Progenitor cell of endocrine pancreas (in vitro differentiated cells): ENCODE results near the gene NPHP3. TPM values are rescaled to one million over a fixed set of nuclear protein-coding genes. Genes with fewer than 3 reads are reported as not detected.
A peak's percentile ranks its signal among the peaks of the same experiment; 100 is the strongest.

ENCODE experiments used
- DNase-seq: peaks from one replicate; pipeline ENCODE4 v3.0.0; 2021; ENCODE audit warnings: low spot score; ENCODE audit not compliant: unreplicated experiment
- H3K27ac Mint-ChIP-seq: 2 replicates; pipeline ENCODE4 v1.8.0; 2021; ENCODE audit warnings: mild to moderate bottlenecking, moderate library complexity, mixed read lengths
- H3K27me3 Mint-ChIP-seq: 2 replicates; pipeline ENCODE4 v1.8.0; 2021; ENCODE audit warnings: mixed read lengths
- H3K36me3 Mint-ChIP-seq: 2 replicates; pipeline ENCODE4 v1.8.0; 2022; ENCODE audit warnings: mixed read lengths; ENCODE audit not compliant: insufficient read depth
- H3K4me1 Mint-ChIP-seq: 2 replicates; pipeline ENCODE4 v1.8.0; 2021; ENCODE audit warnings: low read depth, mixed read lengths
- H3K4me3 Mint-ChIP-seq: 2 replicates; pipeline ENCODE4 v1.8.0; 2021; ENCODE audit warnings: low read depth, mild to moderate bottlenecking, moderate library complexity, mixed read lengths
- H3K9me3 Mint-ChIP-seq: 2 replicates; pipeline ENCODE4 v1.8.0; 2021; ENCODE audit warnings: low read depth, mixed read lengths
- total RNA-seq: library from RNA; stranded (reverse); gene quantifications from 2 replicates; pipeline ENCODE4 v1.2.1, GENCODE V29; 2021
- TF ChIP-seq, protein P1 (sequence below): fragments of 200-600 bp; sonication (generic); IDR thresholded peaks from one replicate; pipeline ENCODE4 v1.5.0; 2021; ENCODE audit warnings: antibody characterized with exemption, mild to moderate bottlenecking; ENCODE audit not compliant: unreplicated experiment

NPHP3 gene
- total RNA-seq, 1 donor from 2014 or later, result 24.8 TPM

- Mint-ChIP-seq H3K36me3 (peaks cover 14% of the 10 kb centered on the region), H3K4me1 (no peaks in the 10 kb centered on the region), H3K27me3 (no peaks in the 10 kb centered on the region), H3K4me3 (no peak overlapping the region), H3K27ac (peak overlapping the region; percentile 10), H3K9me3 (no peaks in the 10 kb centered on the region)
- no peak for DNase-seq
- TF ChIP-seq, protein P1, sequence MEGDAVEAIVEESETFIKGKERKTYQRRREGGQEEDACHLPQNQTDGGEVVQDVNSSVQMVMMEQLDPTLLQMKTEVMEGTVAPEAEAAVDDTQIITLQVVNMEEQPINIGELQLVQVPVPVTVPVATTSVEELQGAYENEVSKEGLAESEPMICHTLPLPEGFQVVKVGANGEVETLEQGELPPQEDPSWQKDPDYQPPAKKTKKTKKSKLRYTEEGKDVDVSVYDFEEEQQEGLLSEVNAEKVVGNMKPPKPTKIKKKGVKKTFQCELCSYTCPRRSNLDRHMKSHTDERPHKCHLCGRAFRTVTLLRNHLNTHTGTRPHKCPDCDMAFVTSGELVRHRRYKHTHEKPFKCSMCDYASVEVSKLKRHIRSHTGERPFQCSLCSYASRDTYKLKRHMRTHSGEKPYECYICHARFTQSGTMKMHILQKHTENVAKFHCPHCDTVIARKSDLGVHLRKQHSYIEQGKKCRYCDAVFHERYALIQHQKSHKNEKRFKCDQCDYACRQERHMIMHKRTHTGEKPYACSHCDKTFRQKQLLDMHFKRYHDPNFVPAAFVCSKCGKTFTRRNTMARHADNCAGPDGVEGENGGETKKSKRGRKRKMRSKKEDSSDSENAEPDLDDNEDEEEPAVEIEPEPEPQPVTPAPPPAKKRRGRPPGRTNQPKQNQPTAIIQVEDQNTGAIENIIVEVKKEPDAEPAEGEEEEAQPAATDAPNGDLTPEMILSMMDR, result no peak
These were observed 11.9 kb downstream of the NPHP3 start for GRCh38 chr3:132710311-132710710.

DNA sequence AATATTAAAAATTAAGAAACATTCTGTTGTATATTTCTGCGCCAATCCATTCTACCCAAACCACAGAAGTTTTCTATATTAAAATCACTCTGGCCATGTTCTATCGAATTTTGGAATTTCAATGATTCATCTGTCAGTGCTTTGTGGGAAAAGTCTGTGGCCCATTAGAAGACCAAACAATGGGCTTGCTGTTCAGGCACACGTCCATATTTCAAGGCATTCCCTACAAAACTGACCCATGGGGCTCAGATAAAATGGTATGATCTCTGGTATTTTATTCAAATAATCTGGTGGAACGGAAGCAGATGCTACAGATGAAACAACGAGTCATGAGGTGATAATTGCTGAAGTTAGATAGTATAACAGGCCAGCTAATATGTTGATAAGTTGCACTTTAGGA lies 12.4 kb downstream of the NPHP3 start:
- no peaks in the 10 kb centered on the region for H3K9me3 Mint-ChIP-seq
- no peaks in the 10 kb centered on the region for H3K4me1 Mint-ChIP-seq
- H3K4me3 Mint-ChIP-seq, result no peak overlapping the region
- peak overlapping the region; percentile 10 for H3K27ac Mint-ChIP-seq
- DNase-seq, result no peak
- no peaks in the 10 kb centered on the region for H3K27me3 Mint-ChIP-seq
- peaks cover 14% of the 10 kb centered on the region for H3K36me3 Mint-ChIP-seq
- TF ChIP-seq, protein P1, result no peak

DNA sequence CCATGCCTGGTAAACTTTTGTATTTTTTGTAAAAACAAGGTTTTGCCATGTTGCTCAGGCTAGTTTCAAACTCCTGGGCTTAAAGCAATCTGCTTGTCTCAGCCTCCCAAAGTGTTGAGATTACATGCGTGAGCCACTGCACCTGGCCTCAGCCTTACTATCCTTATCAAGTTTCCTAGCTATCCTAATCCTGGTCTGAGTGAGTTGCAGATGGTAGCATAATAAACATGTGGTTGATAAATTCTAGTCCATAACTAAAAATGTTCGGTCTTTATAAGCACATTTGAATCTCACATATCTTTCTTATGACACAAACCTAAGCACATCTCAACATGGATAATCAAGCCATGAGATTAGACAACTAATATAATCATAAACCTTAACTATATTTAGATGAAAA lies 18.5 kb downstream of the NPHP3 start:
- peaks cover 28% of the 10 kb centered on the region for H3K36me3 Mint-ChIP-seq
- H3K9me3 Mint-ChIP-seq, result no peaks in the 10 kb centered on the region
- H3K4me3 Mint-ChIP-seq, result no peak overlapping the region
- no peaks in the 10 kb centered on the region for H3K4me1 Mint-ChIP-seq
- no peaks in the 10 kb centered on the region for H3K27me3 Mint-ChIP-seq
- TF ChIP-seq, protein P1, result no peak
- H3K27ac Mint-ChIP-seq, result no peak overlapping the region
- DNase-seq, result no peak

GRCh38 chr3:132695422-132695821 lies 26.8 kb downstream of the NPHP3 start:
- Mint-ChIP-seq H3K4me3 (no peak overlapping the region), H3K4me1 (no peaks in the 10 kb centered on the region), H3K27me3 (no peaks in the 10 kb centered on the region), H3K27ac (no peak overlapping the region), H3K36me3 (peaks cover 16% of the 10 kb centered on the region), H3K9me3 (no peaks in the 10 kb centered on the region)
- no peak for DNase-seq
- TF ChIP-seq, protein P1, result no peak

DNA sequence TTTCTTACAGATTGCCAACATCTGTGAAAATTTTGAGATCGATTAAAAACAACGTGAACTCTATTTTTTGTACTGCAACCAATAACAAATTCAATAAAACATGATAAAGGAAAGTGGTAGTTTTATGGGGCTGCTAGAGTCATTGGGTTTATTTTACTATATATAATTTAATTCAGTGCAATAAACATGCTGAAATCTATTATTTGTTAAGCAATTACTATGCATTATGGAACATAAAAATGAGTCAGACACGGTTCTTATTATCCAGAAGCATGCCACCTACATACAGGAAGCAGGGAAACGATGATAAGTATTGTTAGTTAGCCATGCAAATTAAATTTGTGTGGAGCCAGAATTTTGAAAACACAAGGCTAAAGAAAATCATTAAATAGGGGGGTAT lies 27.2 kb downstream of the NPHP3 start:
- Mint-ChIP-seq H3K27ac (no peak overlapping the region), H3K9me3 (no peaks in the 10 kb centered on the region), H3K4me1 (no peaks in the 10 kb centered on the region), H3K4me3 (no peak overlapping the region), H3K36me3 (peaks cover 16% of the 10 kb centered on the region), H3K27me3 (no peaks in the 10 kb centered on the region)
- TF ChIP-seq, protein P1, result no peak
- no peak for DNase-seq
